SU-DHL-6 (cell line): Measurements from ENCODE around the gene B4GALNT4.

ENCODE experiments used
- H2AFZ ChIP-seq: fragments of 200-600 bp; sonication (generic); 2 replicates; pipeline ENCODE4 v1.6.1; 2014; ENCODE audit warnings: low read depth, mild to moderate bottlenecking, moderate library complexity, mixed read lengths, antibody characterized with exemption, low read length; ENCODE audit not compliant: severe bottlenecking
- H3F3A ChIP-seq: fragments of 200-600 bp; shearing (Covaris generic); 2 replicates; pipeline ENCODE4 v1.6.0; 2016; ENCODE audit warnings: antibody characterized with exemption, mild to moderate bottlenecking; ENCODE audit not compliant: insufficient read depth
- H3K27ac ChIP-seq: fragments of 200-600 bp; sonication (generic); 2 replicates; pipeline ENCODE4 v1.5.1; 2016; ENCODE audit warnings: low read depth, mild to moderate bottlenecking, low read length, moderate library complexity, mixed read lengths
- H3K27me3 ChIP-seq: fragments of 200-600 bp; sonication (generic), shearing (Covaris generic); 2 replicates; pipeline ENCODE4 v1.6.0; 2014; ENCODE audit warnings: mild to moderate bottlenecking, low read length
- H3K36me3 ChIP-seq: fragments of 200-600 bp; sonication (generic); 2 replicates; pipeline ENCODE4 v1.6.1; 2014; ENCODE audit warnings: mild to moderate bottlenecking, low read length, mixed read lengths
- H3K4me2 ChIP-seq: fragments of 300-600, 200-600 bp; shearing (Covaris generic), sonication (generic); 2 replicates; pipeline ENCODE4 v1.6.0; 2014; ENCODE audit warnings: low read length, low read depth, mild to moderate bottlenecking; ENCODE audit not compliant: poor library complexity, severe bottlenecking
- H3K4me3 ChIP-seq: fragments of 200-600 bp; sonication (generic); 2 replicates; pipeline ENCODE4 v1.5.1; 2014; ENCODE audit warnings: antibody characterized with exemption, low read length, mild to moderate bottlenecking, mixed read lengths; ENCODE audit not compliant: insufficient read depth, poor library complexity, severe bottlenecking
- H3K79me2 ChIP-seq: fragments of 200-600 bp; sonication (generic); 2 replicates; pipeline ENCODE4 v1.6.1; 2014; ENCODE audit warnings: mild to moderate bottlenecking, low read length, moderate library complexity; ENCODE audit not compliant: insufficient read depth
- H3K9ac ChIP-seq: fragments of 200-600 bp; sonication (generic); 2 replicates; pipeline ENCODE4 v1.7.0; 2014; ENCODE audit warnings: mild to moderate bottlenecking, low read length
- H3K9me2 ChIP-seq: fragments of 200-600 bp; sonication (generic); replicated peaks from 2 replicates; pipeline ENCODE4 v1.6.1; 2014; ENCODE audit warnings: low read length; ENCODE audit not compliant: insufficient read depth
- H3K9me3 ChIP-seq: fragments of 200-600 bp; sonication (generic); 2 replicates; pipeline ENCODE4 v1.6.1; 2014; ENCODE audit warnings: low read length, mixed read lengths; ENCODE audit not compliant: insufficient read depth
- H4K20me1 ChIP-seq: fragments of 200-600 bp; sonication (generic); 2 replicates; pipeline ENCODE4 v1.6.1; 2014; ENCODE audit warnings: low read depth, mild to moderate bottlenecking, antibody characterized with exemption, low read length, moderate library complexity, mixed read lengths
- EZH2phosphoT487 ChIP-seq: fragments of 200-600 bp; sonication (generic), shearing (Covaris generic); conservative IDR thresholded peaks from 2 replicates; pipeline ENCODE4 v1.6.1; 2018; ENCODE audit warnings: mild to moderate bottlenecking, antibody characterized with exemption, low read length, moderate library complexity, mixed read lengths
- TF ChIP-seq, protein P1 (sequence below): fragments of 200-600 bp; sonication (generic); IDR thresholded peaks from one replicate; pipeline ENCODE4 v1.5.1; 2017; ENCODE audit warnings: antibody characterized with exemption, mild to moderate bottlenecking, low read length, moderate library complexity; ENCODE audit not compliant: insufficient read depth, poor library complexity, severe bottlenecking

B4GALNT4 gene

DNA sequence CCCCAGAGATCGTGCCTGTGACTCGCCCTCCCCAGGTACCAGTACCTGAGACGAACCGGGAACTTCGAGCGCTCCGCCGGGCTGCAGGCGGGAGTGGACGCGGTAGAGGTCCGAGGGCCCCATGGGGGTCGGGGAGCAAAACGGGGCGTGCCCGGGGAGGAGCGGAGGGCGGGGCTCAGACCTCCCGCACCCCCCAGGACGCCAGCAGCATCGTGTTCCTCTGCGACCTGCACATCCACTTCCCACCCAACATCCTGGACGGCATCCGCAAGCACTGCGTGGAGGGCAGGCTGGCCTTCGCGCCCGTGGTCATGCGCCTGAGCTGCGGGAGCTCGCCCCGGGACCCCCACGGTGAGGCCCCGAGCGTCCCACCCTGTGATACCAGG is 10.8 kb downstream of the B4GALNT4 start:
- H4K20me1 ChIP-seq = no peaks in the 10 kb centered on the region
- no peaks in the 10 kb centered on the region for H3K36me3 ChIP-seq
- H3K27ac ChIP-seq = no peak overlapping the region
- TF ChIP-seq, protein P1, sequence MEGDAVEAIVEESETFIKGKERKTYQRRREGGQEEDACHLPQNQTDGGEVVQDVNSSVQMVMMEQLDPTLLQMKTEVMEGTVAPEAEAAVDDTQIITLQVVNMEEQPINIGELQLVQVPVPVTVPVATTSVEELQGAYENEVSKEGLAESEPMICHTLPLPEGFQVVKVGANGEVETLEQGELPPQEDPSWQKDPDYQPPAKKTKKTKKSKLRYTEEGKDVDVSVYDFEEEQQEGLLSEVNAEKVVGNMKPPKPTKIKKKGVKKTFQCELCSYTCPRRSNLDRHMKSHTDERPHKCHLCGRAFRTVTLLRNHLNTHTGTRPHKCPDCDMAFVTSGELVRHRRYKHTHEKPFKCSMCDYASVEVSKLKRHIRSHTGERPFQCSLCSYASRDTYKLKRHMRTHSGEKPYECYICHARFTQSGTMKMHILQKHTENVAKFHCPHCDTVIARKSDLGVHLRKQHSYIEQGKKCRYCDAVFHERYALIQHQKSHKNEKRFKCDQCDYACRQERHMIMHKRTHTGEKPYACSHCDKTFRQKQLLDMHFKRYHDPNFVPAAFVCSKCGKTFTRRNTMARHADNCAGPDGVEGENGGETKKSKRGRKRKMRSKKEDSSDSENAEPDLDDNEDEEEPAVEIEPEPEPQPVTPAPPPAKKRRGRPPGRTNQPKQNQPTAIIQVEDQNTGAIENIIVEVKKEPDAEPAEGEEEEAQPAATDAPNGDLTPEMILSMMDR = no peak
- no peak for TF ChIP-seq EZH2phosphoT487
- no peaks in the 10 kb centered on the region for H3K9me3 ChIP-seq
- H3F3A ChIP-seq = no peaks in the 10 kb centered on the region
- H3K4me3 ChIP-seq = no peak overlapping the region
- H3K79me2 ChIP-seq = no peaks in the 10 kb centered on the region
- no peak overlapping the region for H3K4me2 ChIP-seq
- no peak overlapping the region for H3K9ac ChIP-seq
- no peak overlapping the region for H2AFZ ChIP-seq
- H3K27me3 ChIP-seq = no peaks in the 10 kb centered on the region
- no peaks in the 10 kb centered on the region for H3K9me2 ChIP-seq

DNA sequence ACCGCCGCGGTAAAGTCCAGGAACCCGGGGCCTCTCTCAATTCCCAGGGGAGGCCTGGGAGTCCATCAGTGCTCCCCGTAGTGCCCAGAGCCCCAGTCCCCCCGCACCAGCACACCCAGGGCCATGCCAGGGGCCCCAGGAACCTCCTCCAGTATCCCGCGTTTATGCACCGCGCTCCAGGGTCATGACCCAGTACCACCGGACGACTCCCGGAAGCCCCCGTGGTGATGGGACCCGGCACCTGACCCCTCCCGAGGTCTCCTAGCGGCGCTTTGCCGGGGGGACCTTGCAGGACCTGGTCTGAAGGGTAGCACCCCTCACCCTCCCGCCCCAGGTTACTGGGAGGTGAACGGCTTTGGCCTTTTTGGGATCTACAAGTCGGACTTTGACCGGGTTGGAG is 11.2 kb downstream of the B4GALNT4 start:
- Histone ChIP-seq H3K27ac (no peak overlapping the region), H3K9me2 (no peaks in the 10 kb centered on the region), H3K36me3 (no peaks in the 10 kb centered on the region), H3F3A (no peaks in the 10 kb centered on the region), H3K9me3 (no peaks in the 10 kb centered on the region), H3K4me3 (no peak overlapping the region), H4K20me1 (no peaks in the 10 kb centered on the region), H3K9ac (no peak overlapping the region), H3K79me2 (no peaks in the 10 kb centered on the region), H3K4me2 (no peak overlapping the region), H2AFZ (no peak overlapping the region), H3K27me3 (no peaks in the 10 kb centered on the region)
- TF ChIP-seq, protein P1 = no peak
- TF ChIP-seq EZH2phosphoT487 = no peak

DNA sequence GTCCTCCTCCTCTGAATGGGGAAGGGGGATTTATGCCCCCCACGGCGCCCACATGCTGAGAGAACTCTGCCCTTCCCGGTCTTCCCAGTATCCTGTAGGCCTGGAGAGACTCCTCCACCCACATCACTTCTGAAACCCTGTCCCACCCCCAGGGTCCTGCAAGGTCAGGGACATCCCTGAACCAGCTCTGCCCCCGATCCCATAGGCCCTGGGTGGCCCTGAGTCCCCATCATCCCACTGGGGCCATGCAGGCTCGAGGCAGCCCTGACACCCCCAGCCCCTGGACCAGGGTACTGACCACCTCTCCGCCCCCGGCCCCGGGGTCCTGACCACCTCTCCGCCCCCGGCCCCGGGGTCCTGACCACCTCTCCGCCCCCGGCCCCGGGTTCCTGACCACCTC is 11.7 kb downstream of the B4GALNT4 start:
- no peak overlapping the region for H3K4me3 ChIP-seq
- no peaks in the 10 kb centered on the region for H4K20me1 ChIP-seq
- no peaks in the 10 kb centered on the region for H3K36me3 ChIP-seq
- no peaks in the 10 kb centered on the region for H3K27me3 ChIP-seq
- H3K79me2 ChIP-seq = no peaks in the 10 kb centered on the region
- no peak overlapping the region for H3K4me2 ChIP-seq
- no peak overlapping the region for H3K9ac ChIP-seq
- no peaks in the 10 kb centered on the region for H3K9me2 ChIP-seq
- H3K9me3 ChIP-seq = 0 out of 2 replicates have a peak, but pooled peaks cover 2% of the 10 kb centered on the region
- no peaks in the 10 kb centered on the region for H3F3A ChIP-seq
- H2AFZ ChIP-seq = no peak overlapping the region
- no peak for TF ChIP-seq EZH2phosphoT487
- TF ChIP-seq, protein P1 = no peak
- no peak overlapping the region for H3K27ac ChIP-seq
